H1 (cell line): Measurements from ENCODE around the gene EIPR1. TPM values are rescaled to one million over a fixed set of nuclear protein-coding genes. Genes with fewer than 3 reads are reported as not detected.

Experiments used
- CTCF ChIA-PET: fragments of 300-600 bp; sonication (Branson Sonifier 250); formaldehyde crosslinking; loops from one replicate; lab custom pipeline; 2021; ENCODE audit not compliant: partially characterized antibody; lab: Charles Lee
- POLR2A ChIA-PET: fragments of 300-600 bp; sonication (Branson Sonifier 250); formaldehyde crosslinking; loops from one replicate; lab custom pipeline; 2021; ENCODE audit warnings: inconsistent platforms; ENCODE audit not compliant: partially characterized antibody; lab: Charles Lee
- DNase-seq, 2 experiments: peaks; one replicate each; pipeline versions ENCODE4 v3.0.0 to v3.0.0-alpha.2; 2010 to 2022; ENCODE audit warnings: low spot score in 2 of 2, low read depth in 1 of 2, mixed read lengths in 1 of 2
- FAIRE-seq: peaks from 2 replicates; lab custom pipeline; 2011; peaks lifted over from hg19 to GRCh38; lab: Jason Lieb, UNC
- H2AFZ ChIP-seq: 2 replicates; pipeline ENCODE4 v1.8.1; 2012; ENCODE audit warnings: low read length, inconsistent platforms
- H2AK5ac ChIP-seq: 2 replicates; pipeline ENCODE4 v1.6.1; 2013; ENCODE audit warnings: low read depth, low read length
- H2BK120ac ChIP-seq: replicated peaks from 2 replicates; pipeline ENCODE3; 2013; ENCODE audit warnings: low read depth, low read length, inconsistent platforms
- H2BK12ac ChIP-seq: 2 replicates; pipeline ENCODE4 v1.6.1; 2013; ENCODE audit warnings: low read depth, low read length
- H2BK15ac ChIP-seq: 2 replicates; pipeline ENCODE4 v1.6.1; 2013; ENCODE audit warnings: low read length
- H2BK20ac ChIP-seq: 2 replicates; pipeline ENCODE4 v1.6.1; 2013; ENCODE audit warnings: low read length
- H2BK5ac ChIP-seq: 2 replicates; pipeline ENCODE4 v1.6.1; 2013; ENCODE audit warnings: low read depth, low read length
- H3K14ac ChIP-seq: 2 replicates; pipeline ENCODE4 v1.6.1; 2013; ENCODE audit warnings: inconsistent platforms; ENCODE audit not compliant: insufficient read length
- H3K18ac ChIP-seq: 2 replicates; pipeline ENCODE4 v1.6.1; 2013; ENCODE audit warnings: low read length; ENCODE audit errors: extremely low read depth
- H3K23ac ChIP-seq: 2 replicates; pipeline ENCODE4 v1.6.1; 2013; ENCODE audit warnings: inconsistent platforms; ENCODE audit not compliant: insufficient read length
- H3K23me2 ChIP-seq: 2 replicates; pipeline ENCODE4 v1.6.1; 2013; ENCODE audit warnings: low read depth, low read length
- H3K27ac ChIP-seq: 2 replicates; pipeline ENCODE4 v1.6.1; 2011; ENCODE audit warnings: low read depth, low read length, inconsistent platforms
- H3K27me3 ChIP-seq, 4 experiments: replicated peaks in 1 of 4; 1 replicate in 1 of 4; 2 replicates in 3 of 4; pipeline versions ENCODE4 v1.6.1 to v1.8.1; 2011 to 2013; ENCODE audit warnings: low read length in 3 of 4, mild to moderate bottlenecking in 3 of 4, inconsistent platforms in 2 of 4, mixed read lengths in 2 of 4, moderate library complexity in 1 of 4; ENCODE audit not compliant: control insufficient read depth in 3 of 4, insufficient read depth in 3 of 4; ENCODE audit errors: extremely low read depth in 1 of 4
- H3K36me3 ChIP-seq, 4 experiments: 2 replicates each; pipeline versions ENCODE4 v1.6.1 to v1.8.1; 2011 to 2013; ENCODE audit warnings: mild to moderate bottlenecking in 4 of 4, low read length in 3 of 4, moderate library complexity in 2 of 4, control low read depth in 1 of 4, inconsistent platforms in 1 of 4; ENCODE audit not compliant: insufficient read depth in 4 of 4, control insufficient read depth in 2 of 4
- H3K4ac ChIP-seq: replicated peaks from 2 replicates; pipeline ENCODE3; 2013; ENCODE audit warnings: low read length, low read depth, mixed read lengths, inconsistent platforms; ENCODE audit not compliant: insufficient read length
- H3K4me1 ChIP-seq, 4 experiments: replicated peaks in 1 of 4; 1 replicate in 1 of 4; 2 replicates in 3 of 4; pipeline versions ENCODE4 v1.6.1 to v1.8.1; 2011 to 2013; ENCODE audit warnings: low read length in 3 of 4, inconsistent platforms in 2 of 4, mixed read lengths in 1 of 4; ENCODE audit not compliant: insufficient read depth in 4 of 4, control insufficient read depth in 3 of 4
- H3K4me2 ChIP-seq, 2 experiments: 2 replicates each; pipeline versions ENCODE4 v1.6.1 to v1.8.1; 2011 to 2013; ENCODE audit warnings: low read depth in 2 of 2, low read length in 2 of 2, control low read depth in 1 of 2, inconsistent platforms in 1 of 2, mild to moderate bottlenecking in 1 of 2; ENCODE audit not compliant: insufficient read depth in 1 of 2
- H3K4me3 ChIP-seq, 4 experiments: fragments of 200-600, 300-600 bp in 1 of 4; sonication (generic), shearing (Covaris generic), sonication (Bioruptor Twin) in 1 of 4; 2 replicates each; pipeline versions ENCODE4 v1.5.1 to v1.8.1; 2011 to 2016; ENCODE audit warnings: low read length in 4 of 4, low read depth in 3 of 4, control low read depth in 2 of 4, inconsistent platforms in 2 of 4, mild to moderate bottlenecking in 2 of 4, mixed read lengths in 1 of 4, moderate library complexity in 1 of 4; ENCODE audit not compliant: insufficient read depth in 2 of 4; ENCODE audit errors: extremely low read depth in 1 of 4
- H3K56ac ChIP-seq: replicated peaks from 2 replicates; pipeline ENCODE3; 2013; ENCODE audit warnings: low read depth, mild to moderate bottlenecking, mixed read lengths, low read length, inconsistent platforms; ENCODE audit not compliant: insufficient read length
- H3K79me1 ChIP-seq: 2 replicates; pipeline ENCODE4 v1.6.1; 2013; ENCODE audit warnings: low read depth, low read length, control low read depth
- H3K79me2 ChIP-seq, 2 experiments: 2 replicates each; pipeline versions ENCODE4 v1.6.1 to v1.8.1; 2012 to 2013; ENCODE audit warnings: low read length in 2 of 2, mild to moderate bottlenecking in 2 of 2, inconsistent platforms in 1 of 2; ENCODE audit not compliant: insufficient read depth in 2 of 2, control insufficient read depth in 1 of 2
- H3K9ac ChIP-seq, 4 experiments: replicated peaks in 1 of 4; 1 replicate in 1 of 4; 2 replicates in 3 of 4; pipeline versions ENCODE4 v1.6.1 to v1.8.1; 2011 to 2013; ENCODE audit warnings: low read depth in 3 of 4, low read length in 3 of 4, control low read depth in 2 of 4, mild to moderate bottlenecking in 2 of 4, moderate library complexity in 2 of 4, inconsistent platforms in 1 of 4; ENCODE audit errors: extremely low read depth in 1 of 4
- H3K9me3 ChIP-seq, 2 experiments: 2 replicates each; pipeline versions ENCODE4 v1.6.1 to v1.8.1; 2012 to 2013; ENCODE audit warnings: mild to moderate bottlenecking in 2 of 2, moderate library complexity in 2 of 2, control low read depth in 1 of 2, inconsistent platforms in 1 of 2, low read depth in 1 of 2, low read length in 1 of 2, mixed read lengths in 1 of 2; ENCODE audit not compliant: insufficient read depth in 2 of 2
- H4K20me1 ChIP-seq, 2 experiments: replicated peaks in 1 of 2; 2 replicates each; pipeline versions ENCODE3 to v1.8.1; 2011 to 2013; ENCODE audit warnings: inconsistent platforms in 2 of 2, low read length in 2 of 2, mild to moderate bottlenecking in 1 of 2; ENCODE audit not compliant: insufficient read depth in 2 of 2, control insufficient read depth in 1 of 2
- H4K5ac ChIP-seq: 2 replicates; pipeline ENCODE4 v1.6.1; 2013; ENCODE audit warnings: low read length, low read depth, mixed read lengths, inconsistent platforms; ENCODE audit not compliant: insufficient read length
- H4K8ac ChIP-seq: 2 replicates; pipeline ENCODE4 v1.8.0; 2013; ENCODE audit warnings: mild to moderate bottlenecking, moderate library complexity, low read length, inconsistent platforms; ENCODE audit not compliant: insufficient read depth; ENCODE audit errors: extremely low read depth
- H4K91ac ChIP-seq: replicated peaks from 2 replicates; pipeline ENCODE3; 2013; ENCODE audit warnings: low read length, mixed read lengths, inconsistent platforms; ENCODE audit not compliant: insufficient read length
- CTCF ChIP-seq, 3 experiments: IDR thresholded peaks; 1 replicate in 2 of 3; 2 replicates in 1 of 3; pipeline versions ENCODE4 v1.5.1 to v1.6.1; 2011; ENCODE audit warnings: low read length in 3 of 3, mild to moderate bottlenecking in 3 of 3, inconsistent platforms in 2 of 3, low read depth in 1 of 3, moderate library complexity in 1 of 3; ENCODE audit not compliant: insufficient read depth in 1 of 3; ENCODE audit errors: control extremely low read depth in 1 of 3
- TAF1 ChIP-seq: IDR thresholded peaks from 2 replicates; pipeline ENCODE4 v1.6.1; 2011; ENCODE audit warnings: mild to moderate bottlenecking, low read depth, low read length
- TCF12 ChIP-seq: IDR thresholded peaks from 2 replicates; pipeline ENCODE4 v1.6.1; 2011; ENCODE audit warnings: low read depth, mild to moderate bottlenecking, low read length
- WGBS, 2 experiments: shearing (Covaris generic) in 1 of 2; methylation state at CpG; one replicate each; pipeline versions ENCODE4 v1.1.6 to v1.1.7; 2013 to 2015; ENCODE audit warnings: low lambda C conversion rate in 2 of 2, mixed read lengths in 2 of 2, inconsistent platforms in 1 of 2, low coverage in 1 of 2, missing lambda C conversion rate in 1 of 2; ENCODE audit not compliant: insufficient replicate concordance in 2 of 2, insufficient coverage in 1 of 2, insufficient read length in 1 of 2; ENCODE audit errors: extremely low coverage in 1 of 2, missing lambda C conversion rate in 1 of 2; 5-methylcytosine and 5-hydroxymethylcytosine counted together
- polyA plus RNA-seq, 7 experiments: library from polyadenylated mRNA; depleted of rRNA in 3 of 7; stranded (reverse) in 5 of 7; unstranded in 2 of 7; fragments of >200 nt in 5 of 7; fragments of 200-250 nt in 2 of 7; gene quantifications; 1 replicate in 5 of 7; 2 replicates in 1 of 7; 4 replicates in 1 of 7; pipeline versions ENCODE4 v1.2.1 to v1.2.3, GENCODE V29; 2011 to 2013; ENCODE audit warnings: missing spikeins in 2 of 7, mixed read lengths in 2 of 7
- total RNA-seq: library from RNA; stranded (reverse); fragmentation: NEBNext Ultra II Directional; extraction: Animal tissue kit (Norgen Biotek cat#: 25700); gene quantifications from 2 replicates; pipeline ENCODE4 v1.2.1, GENCODE V29; 2021

EIPR1 gene
- total and polyA plus RNA-seq, 2 of the 8 experiments (the other 6 are each of a cell fraction or from before 2014, with no cell fraction given), result 26.3 to 56.4 TPM

- Histone ChIP-seq H3K4me1 (peaks cover 4 to 16% (median 7%) of the 10 kb centered on the region in 4 experiments), H3K4ac (no peak overlapping the region), H2BK5ac (no peak overlapping the region), H4K5ac (no peak overlapping the region), H2BK120ac (no peak overlapping the region), H3K36me3 (peaks cover 2 to 9% (median 5%) of the 10 kb centered on the region in 4 experiments; a peak in 5 of 8 replicates), H3K79me2 (no peaks in the 10 kb centered on the region), H3K9me3 (peaks cover 0 to 4% of the 10 kb centered on the region in 2 experiments; a peak in 1 of 4 replicates), H3K23me2 (no peaks in the 10 kb centered on the region), H2BK15ac (no peak overlapping the region), H3K79me1 (no peaks in the 10 kb centered on the region; the same call in none of the 2 replicates), H3K18ac (no peak overlapping the region), H4K8ac (no peak overlapping the region), H4K20me1 (no peaks in the 10 kb centered on the region), H3K4me3 (no peak overlapping the region), H3K56ac (no peak overlapping the region), H4K91ac (no peak overlapping the region), H3K27me3 (no peaks in the 10 kb centered on the region; a peak in 2 of 7 replicates), H3K9ac (no peak overlapping the region), H2AFZ (no peak overlapping the region), H2BK12ac (no peak overlapping the region), H3K23ac (no peak overlapping the region), H3K27ac (no peak overlapping the region), H2BK20ac (no peak overlapping the region), H3K4me2 (no peak overlapping the region), H3K14ac (no peak overlapping the region), H2AK5ac (no peak overlapping the region)
- no peak for DNase-seq
- WGBS, 2 experiments, result 91% methylated on average over 21 of the region's 21 CpGs; no CpG with 5 or more reads in 1 of the 2 experiments
- ChIA-PET POLR2A (no interaction called here), CTCF (interaction anchor here (1.4 to 1.8 kb wide), 2 partner anchors 11 to 210 kb away, joined by 3 read pairs; no protein-coding TSS in a partner anchor)
- no peak for FAIRE-seq
- TF ChIP-seq TCF12 (no peak), TAF1 (no peak), CTCF (IDR thresholded peaks at IDR 0.05; ENCODE audit: control extremely low read depth in 1 of 3, insufficient read depth in 1 of 3, low read depth in 1 of 3, low read length in 3 of 3) (no peak)
Observed at GRCh38 chr2:3195641-3196476, 181.8 kb downstream of the EIPR1 start.
